HG02970 (cell line): Measurements from ENCODE around the gene RNF222.

Source experiments
- ATAC-seq: cut with Tn5 transposase; IDR thresholded peaks from one replicate; pipeline ENCODE4 v1.9.1; 2021; ENCODE audit warnings: mild to moderate bottlenecking, moderate library complexity, moderate number of reproducible peaks; ENCODE audit not compliant: unreplicated experiment, low FRiP score

Gene RNF222, protein sequence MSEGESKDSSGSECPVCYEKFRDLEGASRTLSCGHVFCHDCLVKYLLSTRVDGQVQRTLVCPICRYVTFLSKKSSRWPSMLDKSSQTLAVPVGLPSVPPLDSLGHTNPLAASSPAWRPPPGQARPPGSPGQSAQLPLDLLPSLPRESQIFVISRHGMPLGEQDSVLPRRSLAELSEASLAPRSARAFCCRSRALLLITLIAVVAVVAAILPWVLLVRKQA

DNA sequence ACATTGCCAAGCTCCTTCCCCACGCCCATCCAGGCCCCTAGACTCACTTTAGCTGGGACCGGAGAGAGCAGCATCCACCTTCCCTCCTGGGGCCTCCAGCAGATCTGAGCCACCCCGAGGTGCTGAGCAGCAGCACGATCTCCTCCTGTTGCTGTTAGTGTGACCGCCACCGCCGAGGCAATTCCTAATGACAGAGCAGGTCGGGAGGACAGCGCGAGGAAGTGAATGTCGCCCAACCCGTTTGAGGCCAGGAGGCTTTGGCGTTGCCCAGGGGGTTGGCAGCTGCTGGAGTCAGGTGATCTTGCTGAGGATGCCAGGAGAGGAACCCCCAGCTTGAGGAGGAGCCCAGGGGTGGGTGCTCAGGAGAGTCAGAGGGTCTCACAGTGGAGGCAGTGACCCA lies at the start of gene RNF222:
Gene RNF222, minus strand, starts transcription at position 192 of the 400 bp plus-strand sequence. CDS start 4,366 bp downstream, outside the sequence.
- ATAC-seq = no peak

DNA sequence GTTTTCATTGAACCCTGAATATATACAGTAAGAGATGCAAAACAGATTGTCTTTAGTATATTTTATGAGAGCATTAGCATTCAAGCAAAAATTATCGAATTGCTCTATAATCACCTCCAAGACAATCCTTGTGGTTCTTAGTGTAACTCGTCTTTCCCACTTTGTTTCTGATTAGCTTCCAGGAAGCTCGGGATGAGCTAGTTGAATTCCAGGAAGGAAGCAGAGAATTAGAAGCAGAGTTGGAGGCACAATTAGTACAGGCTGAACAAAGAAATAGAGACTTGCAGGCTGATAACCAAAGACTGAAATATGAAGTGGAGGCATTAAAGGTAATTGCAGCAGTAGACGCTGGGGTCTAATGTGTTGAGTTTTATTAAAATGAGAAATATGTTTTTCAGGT lies 47.9 kb upstream of the RNF222 start:
- ATAC-seq = no peak

DNA sequence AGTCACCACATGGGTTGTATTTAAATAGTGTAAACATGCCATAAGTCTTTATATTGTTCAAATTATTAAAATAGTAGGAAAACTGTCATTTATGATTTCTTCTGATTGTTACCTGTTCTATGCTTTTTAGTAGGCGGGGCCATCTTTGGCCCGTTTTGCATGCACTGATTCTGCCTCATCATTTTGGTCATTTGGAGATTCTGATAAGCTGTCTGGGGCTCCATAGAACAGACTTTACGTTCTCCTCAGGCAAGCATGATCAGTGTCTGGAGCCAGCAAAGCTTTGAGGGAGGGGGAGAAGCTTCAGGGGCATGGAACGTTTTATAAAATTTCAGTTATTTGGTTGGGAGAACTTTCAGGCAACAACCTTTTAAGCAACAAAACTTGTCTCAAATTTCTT lies 46.9 kb upstream of the RNF222 start:
- no peak for ATAC-seq

DNA sequence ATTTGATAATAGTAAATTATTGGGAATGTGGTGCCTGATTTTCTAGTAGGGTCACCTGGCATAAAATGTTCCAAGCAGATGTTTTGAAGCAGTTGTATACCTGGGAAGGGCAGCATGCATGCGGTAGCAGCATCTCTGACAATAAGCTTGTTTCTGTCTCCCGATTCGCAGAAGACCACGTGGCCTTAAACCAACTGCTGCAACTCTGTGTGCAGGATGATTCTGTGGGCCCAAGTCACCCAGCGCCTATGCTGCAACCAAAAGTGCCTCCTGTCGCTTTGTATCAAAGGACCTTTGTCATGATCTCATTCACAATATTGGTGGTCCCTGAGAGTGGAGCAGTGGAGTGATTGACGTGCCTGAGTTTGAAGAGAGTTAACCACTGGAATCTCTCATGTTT lies 46.1 kb upstream of the RNF222 start:
- ATAC-seq = no peak

DNA sequence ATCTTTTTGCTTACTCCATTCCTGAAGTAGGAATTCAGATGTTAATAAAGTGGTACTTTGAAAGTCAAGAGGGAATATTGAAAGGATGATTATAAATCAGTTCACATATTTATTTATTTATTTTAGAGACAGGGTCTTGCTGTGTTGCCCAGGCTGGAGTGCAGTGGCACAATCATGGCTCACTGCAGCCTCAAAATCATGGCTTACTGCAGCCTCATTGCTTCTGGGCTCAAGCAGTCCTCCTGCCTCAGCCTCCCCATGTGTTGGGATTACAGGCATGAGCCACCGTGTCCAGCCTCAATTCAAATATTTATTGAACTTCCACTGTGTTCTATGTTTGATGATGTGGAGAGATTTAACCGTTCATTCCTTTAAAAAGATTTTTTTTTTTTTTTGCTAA lies 44.7 kb upstream of the RNF222 start:
- ATAC-seq = no peak

DNA sequence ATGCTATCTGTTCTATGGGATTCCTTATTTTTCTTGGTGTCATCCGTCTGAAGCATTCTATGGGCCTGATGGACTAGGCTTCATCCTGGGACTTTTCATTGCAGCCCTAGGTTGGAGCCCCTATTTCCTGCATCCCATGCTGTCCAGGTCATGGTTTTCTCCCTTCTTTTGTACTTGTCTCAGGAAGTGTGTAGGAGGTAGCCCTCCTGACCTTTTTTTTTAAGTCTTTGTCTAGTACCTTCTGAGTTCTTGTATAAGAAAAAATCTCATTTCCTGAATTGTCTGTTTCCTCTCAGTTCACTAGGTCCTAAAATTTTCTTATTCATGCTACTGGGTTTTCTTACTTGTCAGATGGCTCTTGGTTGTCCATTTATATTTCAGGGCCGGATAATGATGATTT lies 44.1 kb upstream of the RNF222 start:
- no peak for ATAC-seq

DNA sequence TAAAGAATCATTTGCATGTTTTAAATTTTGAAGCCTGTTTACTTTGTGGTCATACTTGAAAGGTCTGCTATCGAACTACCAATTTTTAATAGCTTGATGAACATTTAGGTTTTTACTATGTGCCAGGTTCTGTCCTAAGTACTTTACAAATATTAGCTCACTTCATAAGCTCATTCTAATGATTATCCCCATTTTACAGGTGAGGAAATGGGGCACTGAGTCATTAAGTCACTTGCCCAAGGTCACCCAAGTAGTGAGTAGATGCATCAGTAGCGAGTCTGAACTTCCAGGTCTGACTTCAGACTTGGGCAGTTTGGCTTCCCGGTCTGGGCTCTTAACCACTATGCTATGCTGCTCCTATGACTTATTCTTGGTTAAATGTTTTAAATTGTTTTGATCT lies 42.1 kb upstream of the RNF222 start:
- no peak for ATAC-seq

DNA sequence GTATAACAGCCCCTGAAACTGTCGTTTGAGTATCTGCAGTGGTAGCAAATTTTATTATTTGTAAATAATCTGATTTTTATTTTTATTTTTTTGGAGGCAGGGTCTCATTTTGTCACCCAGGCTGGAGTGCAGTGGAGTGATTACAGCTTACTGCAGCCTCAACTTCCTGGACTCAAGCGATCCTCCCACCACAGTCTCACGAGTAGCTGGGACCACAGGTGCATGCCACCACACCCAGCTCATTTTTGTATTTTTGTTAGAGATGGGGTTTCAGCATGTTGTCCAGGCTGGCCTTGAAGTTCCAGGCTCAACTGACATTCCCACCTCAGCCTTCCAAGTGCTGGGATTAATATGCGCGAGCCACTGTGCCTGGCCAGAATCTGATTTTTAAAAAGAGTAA lies 40.8 kb upstream of the RNF222 start:
- no peak for ATAC-seq

DNA sequence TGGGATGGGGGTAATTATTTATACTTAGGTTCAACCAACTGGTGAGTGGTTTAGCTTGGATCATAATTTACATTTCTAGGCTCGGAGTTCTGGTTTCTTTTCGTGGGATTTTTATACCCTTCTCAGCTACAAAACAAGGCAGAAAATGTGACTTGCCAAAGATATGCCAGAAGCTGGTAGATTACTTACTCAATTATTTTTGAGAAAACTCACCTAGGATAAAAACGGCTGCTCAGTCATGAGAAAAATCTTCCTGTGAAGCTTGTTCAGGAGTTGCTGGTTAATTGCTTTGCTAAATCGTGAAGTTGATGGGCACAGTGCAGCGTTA lies 39.2 kb upstream of the RNF222 start:
- ATAC-seq = no peak

DNA sequence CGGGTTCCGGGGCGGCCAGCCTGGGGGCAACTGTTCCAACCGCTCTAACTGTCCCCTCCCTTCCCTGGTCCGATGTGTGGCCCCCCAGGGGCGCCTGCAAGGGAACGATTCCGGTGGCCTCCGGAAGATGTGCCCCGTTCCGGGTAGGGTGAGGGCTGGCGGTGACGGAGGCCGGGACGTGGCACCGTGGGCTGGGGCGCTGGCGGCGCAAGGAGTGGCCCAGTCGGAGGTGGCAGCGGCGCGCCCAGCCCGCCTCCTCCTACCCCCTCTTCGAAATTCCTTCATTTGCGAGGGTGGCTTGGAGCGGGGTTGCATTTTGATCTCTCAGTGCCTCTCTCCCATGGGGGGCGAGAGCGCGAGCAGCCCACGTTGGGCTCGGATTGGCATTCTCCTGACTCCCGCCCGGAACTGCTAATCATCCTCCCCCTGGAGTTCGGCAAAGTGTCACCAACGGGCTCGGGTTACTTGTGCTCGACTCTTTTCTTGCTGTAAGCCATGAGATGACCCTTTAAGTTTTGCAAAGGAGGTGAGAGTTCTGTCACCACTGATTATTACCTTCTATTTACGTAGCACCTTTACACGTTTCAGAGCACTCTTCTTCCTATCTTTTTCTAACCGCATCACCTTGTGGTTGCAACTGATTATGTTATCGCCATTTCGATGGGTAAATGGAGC lies 38.7 kb upstream of the RNF222 start:
- ATAC-seq = no peak

DNA sequence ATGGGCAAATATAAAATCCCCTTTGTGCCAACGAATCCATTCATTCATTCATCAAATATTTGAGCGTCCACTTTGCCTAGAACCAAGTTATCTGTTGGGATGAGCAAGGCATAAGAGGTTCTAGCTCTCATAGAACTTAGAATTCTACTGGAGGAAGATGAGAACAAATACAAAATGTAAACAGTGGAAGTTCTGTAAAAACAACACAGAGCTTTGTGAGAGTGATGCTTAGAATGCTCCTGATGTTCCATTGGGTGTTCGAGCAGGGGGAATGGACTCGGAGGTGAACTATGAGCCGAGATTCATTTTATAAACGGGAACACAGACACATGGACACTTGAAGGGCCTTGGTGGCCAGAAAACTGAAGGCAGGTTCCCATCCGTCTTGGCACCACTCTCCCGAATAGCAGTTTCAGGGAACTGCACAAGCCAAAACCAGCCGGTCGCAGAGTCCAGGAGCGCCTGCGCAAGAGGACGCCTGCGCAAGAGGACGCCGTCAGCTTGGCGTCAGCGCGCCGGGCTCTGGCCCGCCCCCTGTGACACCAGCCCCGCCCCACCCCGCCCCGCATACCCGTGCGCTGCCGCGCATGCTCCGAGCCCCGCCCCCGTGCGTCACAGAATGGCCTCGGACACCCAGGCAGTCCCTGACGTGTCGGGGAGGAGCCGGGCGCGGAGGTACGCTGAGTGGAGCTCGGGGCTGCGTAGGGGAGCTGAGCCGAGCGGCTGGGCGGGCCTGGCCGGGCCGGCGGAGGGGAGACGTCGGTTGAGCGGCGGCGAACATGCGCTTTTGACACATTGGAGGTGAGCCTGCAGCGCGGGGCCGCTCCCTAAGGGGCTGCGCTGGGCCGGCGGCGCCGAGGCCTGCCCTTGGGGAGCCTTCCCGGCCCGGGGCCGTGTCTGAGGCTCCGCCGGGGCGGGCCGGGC lies 37.9 kb upstream of the RNF222 start, which contains the start of gene NDEL1:
Gene NDEL1, plus strand, starts transcription at position 640 of the 924 bp plus-strand sequence. CDS start 8,388 bp downstream, outside the sequence.
- ATAC-seq = peak; percentile 96

DNA sequence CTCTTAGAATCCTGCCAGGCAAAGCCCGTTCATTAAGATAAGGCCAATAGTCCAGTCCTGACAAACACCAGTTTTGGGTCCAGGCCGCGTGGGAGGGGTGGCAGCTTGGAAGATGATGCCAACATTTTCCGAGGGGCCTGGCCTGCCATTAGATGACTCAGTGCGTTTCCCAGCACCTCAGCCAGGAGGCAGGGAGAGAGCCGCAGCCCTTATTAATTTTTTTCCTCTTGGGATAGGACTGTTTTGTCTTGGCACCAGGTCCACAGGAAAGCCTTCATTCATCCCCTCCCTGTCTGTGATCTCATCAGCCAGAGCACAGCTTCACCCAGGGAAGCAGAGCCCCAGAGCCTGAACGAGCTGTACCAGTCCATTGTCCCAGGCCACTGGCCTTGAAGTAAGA lies 33.3 kb upstream of the RNF222 start:
- no peak for ATAC-seq

DNA sequence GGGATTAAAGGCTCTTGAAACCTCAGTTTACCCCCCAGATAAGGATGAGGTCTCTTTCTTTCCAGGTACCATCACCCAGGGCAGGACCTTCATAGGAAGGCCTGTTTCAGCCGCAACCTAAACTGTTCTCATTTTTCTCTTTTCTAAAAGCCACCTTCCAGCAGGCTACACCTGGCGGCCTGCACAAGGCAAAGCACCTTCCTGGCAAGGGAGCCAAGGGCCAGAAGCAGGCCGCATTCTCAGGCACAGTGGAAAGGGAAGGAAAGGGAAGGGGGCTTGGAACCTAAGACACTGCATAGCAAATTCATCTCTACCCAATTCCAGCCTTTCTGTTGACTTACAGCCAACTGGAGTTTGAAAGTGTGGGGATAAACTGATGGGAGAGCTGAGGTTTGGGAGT lies 29.2 kb upstream of the RNF222 start:
- no peak for ATAC-seq

DNA sequence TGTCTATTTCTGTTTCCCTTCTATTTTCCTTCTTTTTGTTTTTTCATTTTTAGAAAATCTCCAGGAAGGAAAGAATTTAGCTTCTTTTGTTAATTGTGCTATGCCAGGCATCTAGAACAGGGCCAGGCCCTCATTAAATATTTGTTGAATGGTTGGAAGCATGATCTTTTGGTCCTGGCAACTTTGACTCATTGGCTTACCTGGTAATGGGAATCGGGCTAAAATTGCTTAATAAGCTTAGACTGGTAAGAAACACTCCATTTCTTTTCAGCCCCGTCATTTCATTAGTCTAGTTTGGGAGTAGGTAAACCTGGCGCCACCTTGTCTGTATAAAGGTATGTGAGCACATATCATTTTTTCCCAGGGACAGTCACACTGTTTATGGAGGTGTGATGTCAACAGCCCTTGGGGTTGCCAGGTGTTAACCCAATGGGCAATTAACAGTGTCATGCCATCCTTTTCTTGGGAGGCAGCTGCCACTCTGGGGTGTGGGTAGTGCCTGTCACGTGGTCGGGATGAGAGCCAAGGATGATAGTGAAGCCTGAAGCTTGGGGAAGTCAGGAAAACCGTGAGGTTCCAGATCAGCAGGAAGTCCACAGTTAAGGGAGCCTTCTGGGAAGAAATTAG lies 28.6 kb upstream of the RNF222 start:
- ATAC-seq = no peak

DNA sequence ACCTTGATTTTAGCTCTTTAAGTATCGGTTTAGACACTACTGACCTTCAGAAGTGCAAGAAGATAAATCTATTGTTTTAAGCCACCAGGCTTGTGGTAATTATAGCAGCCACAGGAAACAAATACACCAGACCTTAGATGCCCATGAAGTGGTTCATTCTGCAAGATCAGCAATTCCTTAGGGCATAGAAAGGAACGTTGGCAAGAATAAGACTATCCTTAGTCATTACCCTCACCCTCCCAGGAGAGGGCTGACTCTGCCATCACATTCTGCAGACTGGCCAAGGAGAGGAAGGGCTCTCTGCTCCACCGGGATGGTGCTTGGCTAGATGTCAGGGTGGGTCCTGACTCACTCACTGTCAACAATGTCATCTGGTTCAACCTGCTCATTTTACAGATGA lies 23.9 kb upstream of the RNF222 start:
- no peak for ATAC-seq

DNA sequence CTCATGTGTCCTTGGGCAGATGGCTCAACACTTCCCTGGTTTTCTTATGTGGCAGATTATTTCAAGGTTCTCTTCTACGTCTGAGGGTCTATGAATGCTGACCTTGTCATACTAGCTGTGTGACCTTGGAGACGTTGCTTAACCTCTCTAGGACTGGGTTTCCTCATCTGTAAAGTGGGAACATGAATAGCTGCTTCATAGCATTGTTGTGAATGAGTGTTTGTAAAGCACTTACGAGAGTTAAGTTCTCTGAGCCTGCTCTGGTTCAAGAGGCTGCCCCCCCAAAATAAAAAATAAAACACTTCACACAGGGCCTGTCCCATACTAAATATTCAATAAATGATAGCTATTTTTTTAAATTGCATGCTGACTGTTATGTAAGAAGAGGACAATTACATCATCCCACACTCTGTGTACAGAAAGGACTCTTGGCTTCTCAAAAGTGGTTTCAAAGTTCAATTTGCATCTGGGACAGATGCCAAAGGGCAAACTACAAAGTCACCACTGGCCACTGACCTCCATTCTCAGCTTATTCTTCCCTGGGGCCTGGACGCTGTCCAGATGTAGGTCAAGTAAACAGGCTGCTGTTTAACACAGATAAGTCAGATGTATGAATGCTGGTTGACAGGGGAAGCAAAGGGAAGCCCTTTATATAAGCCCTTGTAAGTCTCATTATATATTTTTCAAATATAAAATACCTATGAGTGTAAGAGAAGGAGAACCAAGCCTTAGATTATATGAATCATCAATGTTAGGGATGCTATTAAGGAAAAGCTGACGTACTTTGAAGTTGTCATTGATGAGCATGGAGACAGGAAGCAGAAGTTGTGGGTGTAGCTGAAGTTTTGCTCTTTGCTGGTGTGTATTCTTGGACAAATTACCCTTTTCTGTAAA lies 22.7 kb upstream of the RNF222 start:
- no peak for ATAC-seq

DNA sequence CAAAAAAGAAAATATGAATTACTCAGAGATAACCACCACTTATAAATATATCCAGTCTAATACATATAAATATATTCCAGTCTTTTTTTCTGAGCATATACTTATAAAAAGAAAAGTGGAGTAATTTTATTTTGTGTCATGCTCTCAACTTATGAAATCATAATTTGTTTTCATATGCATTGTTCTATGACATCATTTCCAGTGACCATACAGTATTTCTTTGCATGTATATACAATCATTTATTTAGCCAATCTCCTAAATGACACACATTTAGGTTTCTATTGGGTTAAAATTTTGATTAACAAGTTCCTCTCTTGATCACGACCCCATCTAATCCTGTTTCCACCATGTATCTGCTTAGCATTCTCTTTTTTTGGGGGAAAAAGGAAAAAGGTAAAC lies 21.7 kb upstream of the RNF222 start:
- ATAC-seq = no peak

DNA sequence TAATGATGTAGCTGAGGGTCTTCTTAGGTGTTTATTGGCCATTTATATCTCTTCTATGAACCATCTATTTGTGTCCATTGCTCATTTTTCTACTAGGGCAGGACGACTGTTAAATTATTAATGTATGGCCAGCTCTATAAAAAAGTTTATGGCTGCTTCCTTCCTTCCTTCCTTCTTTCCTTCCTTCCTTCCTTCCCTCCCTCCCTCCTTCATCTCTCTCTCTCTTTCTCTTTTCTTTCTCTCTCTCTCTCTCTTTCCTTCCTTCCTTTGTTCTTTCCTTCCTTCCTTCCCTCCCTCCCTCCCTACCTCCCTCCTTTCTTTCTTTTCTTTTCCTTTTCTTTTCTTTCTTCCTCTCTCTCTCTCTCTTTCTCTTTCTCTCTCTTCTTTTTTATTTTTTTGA lies 20.8 kb upstream of the RNF222 start:
- no peak for ATAC-seq

DNA sequence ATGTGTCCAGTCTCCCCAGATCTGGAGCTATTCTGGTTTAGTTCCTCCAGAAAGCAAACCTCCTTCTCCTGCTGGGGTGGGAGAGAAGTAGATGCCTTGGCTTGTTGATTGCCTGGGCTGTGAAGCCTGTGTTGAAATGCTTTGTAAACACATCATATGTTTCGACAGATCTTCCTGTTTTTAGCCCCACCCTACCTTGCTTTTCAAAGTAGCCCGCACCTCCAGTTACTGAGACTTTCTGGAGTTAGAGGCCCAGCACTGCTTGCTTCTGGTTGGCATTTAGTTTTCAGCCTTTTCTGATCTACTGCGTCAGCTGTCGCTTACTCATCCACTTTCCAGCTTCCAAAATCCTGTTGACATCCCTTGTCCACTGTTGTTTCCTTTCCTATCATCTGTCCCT lies 20.2 kb upstream of the RNF222 start:
- no peak for ATAC-seq

DNA sequence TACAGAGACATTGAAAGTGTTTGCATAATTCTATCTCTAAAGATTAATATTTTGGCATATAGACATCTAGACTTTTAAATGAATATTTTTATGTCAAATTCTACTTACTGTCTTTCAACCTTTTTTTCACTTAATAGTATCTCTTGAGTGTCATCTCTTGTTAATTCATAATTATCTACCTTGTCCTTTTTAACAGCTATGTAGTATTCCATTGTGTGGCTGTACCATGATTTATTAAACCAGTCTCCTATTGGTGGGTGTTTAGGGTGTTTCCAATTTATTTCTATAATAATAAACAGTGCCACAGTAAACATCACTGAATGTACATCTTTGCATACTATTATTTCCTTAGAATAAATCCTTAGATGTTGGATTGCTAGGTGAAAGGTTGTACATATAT lies 16.3 kb upstream of the RNF222 start:
- no peak for ATAC-seq
